HepG2 (cell line): ENCODE data around the gene RAB11FIP5. TPM values are rescaled to one million over a fixed set of nuclear protein-coding genes. Genes with fewer than 3 reads are reported as not detected.
A peak's percentile ranks its signal among the peaks of the same experiment; 100 is the strongest.

Source experiments
- FOXC1 ChIP-seq: sonication (generic); formaldehyde crosslinking; IDR thresholded peaks from 2 replicates; pipeline ENCODE4 v1.8.0; 2022; ENCODE audit warnings: mild to moderate bottlenecking, missing genetic modification reagents, borderline replicate concordance
- FOXP4 ChIP-seq: sonication (generic); formaldehyde crosslinking; IDR thresholded peaks from 2 replicates; pipeline ENCODE4 v1.4.0; 2020; ENCODE audit warnings: missing genetic modification reagents
- GMEB2 ChIP-seq: IDR thresholded peaks from 2 replicates; pipeline ENCODE4 v1.6.1; 2016; ENCODE audit warnings: missing biosample characterization, missing genetic modification reagents, low read depth
- KAT2B ChIP-seq: fragments of 150-350 bp; IDR thresholded peaks from 2 replicates; pipeline ENCODE4 v1.6.1; 2014; ENCODE audit warnings: low read depth, low read length, borderline replicate concordance
- KAT8 ChIP-seq: IDR thresholded peaks from 2 replicates; pipeline ENCODE4 v1.6.1; 2016; ENCODE audit warnings: missing genetic modification reagents, missing compliant biosample characterization
- KDM5A ChIP-seq: fragments of 200-600 bp; sonication (generic); IDR thresholded peaks from 2 replicates; pipeline ENCODE4 v1.7.0; 2018; ENCODE audit warnings: antibody characterized with exemption, mild to moderate bottlenecking, low read length, borderline replicate concordance
- MAZ ChIP-seq, 2 experiments: sonication (generic) in 1 of 2; formaldehyde crosslinking in 1 of 2; IDR thresholded peaks; 2 replicates each; pipeline versions ENCODE4 v1.5.0 to v1.6.1; 2012 to 2020; ENCODE audit warnings: low read depth in 2 of 2, mild to moderate bottlenecking in 2 of 2, borderline replicate concordance in 1 of 2, improper control_type of control experiment in 1 of 2, low read length in 1 of 2, missing genetic modification reagents in 1 of 2, moderate library complexity in 1 of 2
- PAF1 ChIP-seq: IDR thresholded peaks from 2 replicates; pipeline ENCODE4 v1.6.1; 2016; ENCODE audit warnings: missing genetic modification reagents, missing compliant biosample characterization
- PHF8 ChIP-seq: sonication (generic); formaldehyde crosslinking; IDR thresholded peaks from 2 replicates; pipeline ENCODE4 v1.5.0; 2020; ENCODE audit warnings: missing genetic modification reagents
- RAD51 ChIP-seq: fragments of 450-650 bp; IDR thresholded peaks from 2 replicates; pipeline ENCODE4 v1.6.1; 2016; ENCODE audit warnings: borderline replicate concordance
- SAFB2 ChIP-seq: sonication (generic); formaldehyde crosslinking; IDR thresholded peaks from 2 replicates; pipeline ENCODE4 v1.5.1; 2020; ENCODE audit warnings: missing genetic modification reagents, low read depth, mild to moderate bottlenecking, borderline replicate concordance
- SRSF4 ChIP-seq: fragments of 200-400 bp; formaldehyde crosslinking; IDR thresholded peaks from one replicate; pipeline ENCODE4 v1.6.1; 2018; ENCODE audit warnings: mild to moderate bottlenecking, low read depth, low read length, moderate library complexity; ENCODE audit not compliant: poor library complexity, severe bottlenecking
- U2AF1 ChIP-seq: fragments of 200-400 bp; formaldehyde crosslinking; optimal IDR thresholded peaks from 2 replicates; pipeline ENCODE3; 2017; ENCODE audit warnings: mild to moderate bottlenecking, low read depth, low read length
- ZFP36L1 ChIP-seq: sonication (generic); formaldehyde crosslinking; IDR thresholded peaks from 2 replicates; pipeline ENCODE4 v1.8.0; 2022; ENCODE audit warnings: mild to moderate bottlenecking, missing genetic modification reagents, moderate library complexity
- ZFP82 ChIP-seq: sonication (generic); formaldehyde crosslinking; IDR thresholded peaks from 2 replicates; pipeline ENCODE4 v1.5.1; 2020; ENCODE audit warnings: mild to moderate bottlenecking, missing genetic modification reagents, borderline replicate concordance
- ZNF143 ChIP-seq: sonication (generic); formaldehyde crosslinking; IDR thresholded peaks from 2 replicates; pipeline ENCODE4 v1.4.0; 2020; ENCODE audit warnings: missing genetic modification reagents
- ZNF468 ChIP-seq: sonication (generic); formaldehyde crosslinking; IDR thresholded peaks from 2 replicates; pipeline ENCODE4 v1.8.0; 2022; ENCODE audit warnings: mild to moderate bottlenecking, moderate library complexity, missing genetic modification reagents
- ZNF484 ChIP-seq: sonication (generic); formaldehyde crosslinking; IDR thresholded peaks from 2 replicates; pipeline ENCODE4 v1.5.1; 2020; ENCODE audit warnings: mild to moderate bottlenecking, low read depth, missing genetic modification reagents, borderline replicate concordance
- ZNF687 ChIP-seq: sonication (generic); formaldehyde crosslinking; IDR thresholded peaks from 2 replicates; pipeline ENCODE4 v1.5.1; 2020; ENCODE audit warnings: mild to moderate bottlenecking, missing genetic modification reagents, moderate library complexity
- polyA plus RNA-seq, 8 experiments: library from polyadenylated mRNA; depleted of rRNA in 3 of 8; stranded (reverse) in 7 of 8; unstranded in 1 of 8; fragments of >200 nt; fragmentation: Illumina TruSeq in 4 of 8; extraction: Trizol in 4 of 8; gene quantifications; 2 replicates each; pipeline versions ENCODE4 v1.2.1 to v1.2.3, GENCODE V29; 2011 to 2016; ENCODE audit warnings: low read depth in 4 of 8, missing spikeins in 1 of 8, mixed read lengths in 1 of 8; ENCODE audit not compliant: insufficient read depth in 1 of 8
- total RNA-seq, 5 experiments: library from RNA; depleted of rRNA; stranded (reverse); fragments of >200 nt; fragmentation: Illumina TruSeq; extraction: Trizol; gene quantifications; 2 replicates each; pipeline ENCODE4 v1.2.3, GENCODE V29; 2016; ENCODE audit warnings: low read depth in 1 of 5
- TF ChIP-seq, protein P1 (sequence below): IDR thresholded peaks from 2 replicates; pipeline ENCODE4 v1.6.1; 2018; ENCODE audit warnings: missing genetic modification reagents, mild to moderate bottlenecking, missing compliant biosample characterization

Gene RAB11FIP5
- total and polyA plus RNA-seq, 2 of the 13 experiments (the other 11 are each of a cell fraction or from before 2014, with no cell fraction given): 9.4 to 22.9 TPM

- no peak for TF ChIP-seq GMEB2 (CRISPR knock-in tag)
- TF ChIP-seq, protein P1, sequence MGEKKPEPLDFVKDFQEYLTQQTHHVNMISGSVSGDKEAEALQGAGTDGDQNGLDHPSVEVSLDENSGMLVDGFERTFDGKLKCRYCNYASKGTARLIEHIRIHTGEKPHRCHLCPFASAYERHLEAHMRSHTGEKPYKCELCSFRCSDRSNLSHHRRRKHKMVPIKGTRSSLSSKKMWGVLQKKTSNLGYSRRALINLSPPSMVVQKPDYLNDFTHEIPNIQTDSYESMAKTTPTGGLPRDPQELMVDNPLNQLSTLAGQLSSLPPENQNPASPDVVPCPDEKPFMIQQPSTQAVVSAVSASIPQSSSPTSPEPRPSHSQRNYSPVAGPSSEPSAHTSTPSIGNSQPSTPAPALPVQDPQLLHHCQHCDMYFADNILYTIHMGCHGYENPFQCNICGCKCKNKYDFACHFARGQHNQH: no peak
- TF ChIP-seq PAF1: no peak
- no peak for TF ChIP-seq RAD51
- TF ChIP-seq MAZ (IDR thresholded peaks at IDR 0.05; ENCODE audit: borderline replicate concordance, low read depth, low read length): 0 out of 2 replicates have a peak, but pooled peaks have one; percentile 53
- TF ChIP-seq MAZ (CRISPR knock-in tag; IDR thresholded peaks at IDR 0.05; ENCODE audit: low read depth): no peak; the same call in 1 of the 2 replicates
- no peak for TF ChIP-seq U2AF1
- TF ChIP-seq KAT8 (CRISPR knock-in tag): no peak
- TF ChIP-seq ZFP82 (CRISPR knock-in tag): peak; percentile 94
- TF ChIP-seq KDM5A: no peak
- 0 out of 2 replicates have a peak, but pooled peaks have one; percentile 82 for TF ChIP-seq ZNF468 (CRISPR knock-in tag)
- no peak; the same call in 1 of the 2 replicates for TF ChIP-seq ZFP36L1 (CRISPR knock-in tag)
- no peak for TF ChIP-seq SRSF4
- no peak for TF ChIP-seq KAT2B
- TF ChIP-seq ZNF484: no peak
- peak; percentile 62 for TF ChIP-seq PHF8
- no peak for TF ChIP-seq FOXP4 (CRISPR knock-in tag)
- TF ChIP-seq SAFB2 (CRISPR knock-in tag): no peak
- no peak for TF ChIP-seq ZNF143 (CRISPR knock-in tag)
- TF ChIP-seq FOXC1 (CRISPR knock-in tag): 0 out of 2 replicates have a peak, but pooled peaks have one; percentile 19
- TF ChIP-seq ZNF687 (CRISPR knock-in tag): peak; percentile 73
Measured at GRCh38 chr2:73070643-73071359, 41.9 kb downstream of the RAB11FIP5 start (continued).
